Measurements from ENCODE around the gene MPV17. TPM values are rescaled to one million over a fixed set of nuclear protein-coding genes. Genes with fewer than 3 reads are reported as not detected.

MPV17 gene
- total and polyA plus RNA-seq, 7 donors, result 11.9 to 29.0 (median 14.5) TPM

Other genes starting within 250 kb of the MPV17 start
- 10 to 100 TPM in 1 of 4 donors, 1 to 10 TPM in 3; 6.1 to 14.3 (median 7.9) TPM for gene EMILIN1, start 244.5 kb downstream of the MPV17 start, total RNA-seq
- gene EMILIN1, start 244.5 kb downstream of the MPV17 start, polyA plus RNA-seq, result 1 to 10 TPM; 4.9 to 7.3 (median 4.9) TPM
- 1 to 10 TPM; 1.5 to 4.5 (median 2.4) TPM for gene KHK, start 236.3 kb downstream of the MPV17 start, total RNA-seq
- 1 to 10 TPM; 1.8 to 5.8 (median 2.9) TPM for gene KHK, start 236.3 kb downstream of the MPV17 start, polyA plus RNA-seq
- 10 to 100 TPM in 1 of 4 donors, 1 to 10 TPM in 3; 4.1 to 15.8 (median 6.1) TPM for gene CGREF1, start 204.0 kb downstream of the MPV17 start, total RNA-seq
- 1 to 10 TPM; 2.8 to 7.9 (median 6.6) TPM for gene CGREF1, start 204.0 kb downstream of the MPV17 start, polyA plus RNA-seq
- gene ABHD1, start 199.3 kb downstream of the MPV17 start, total RNA-seq, result 1 to 10 TPM; 1.4 to 4.5 (median 3.7) TPM
- gene ABHD1, start 199.3 kb downstream of the MPV17 start, polyA plus RNA-seq, result 1 to 10 TPM; 1.9 to 4.1 (median 3.9) TPM
- gene PREB, start 188.5 kb downstream of the MPV17 start, total RNA-seq, result 100 to 1,000 TPM in 2 of 4 donors, 10 to 100 TPM in 2; 57.4 to 206 (median 111) TPM
- gene PREB, start 188.5 kb downstream of the MPV17 start, polyA plus RNA-seq, result 100 to 1,000 TPM in 2 of 3 donors, 10 to 100 TPM in 1; 96.1 to 138 (median 125) TPM
- not detected for gene PRR30, start 183.7 kb downstream of the MPV17 start, total RNA-seq
- not detected for gene PRR30, start 183.7 kb downstream of the MPV17 start, polyA plus RNA-seq
- gene TCF23, start 174.1 kb downstream of the MPV17 start, total RNA-seq, result under 1 TPM in 2 of 4 donors, not detected in 2; 0.20 to 0.63 TPM
- under 1 TPM in 2 of 3 donors, not detected in 1; 0.05 to 0.06 TPM for gene TCF23, start 174.1 kb downstream of the MPV17 start, polyA plus RNA-seq
- gene ATRAID, start 111.1 kb downstream of the MPV17 start, total RNA-seq, result 100 to 1,000 TPM in 2 of 4 donors, 10 to 100 TPM in 2; 87.1 to 113 (median 98.2) TPM
- 100 to 1,000 TPM in 2 of 3 donors, 10 to 100 TPM in 1; 89.3 to 188 (median 136) TPM for gene ATRAID, start 111.1 kb downstream of the MPV17 start, polyA plus RNA-seq
- 10 to 100 TPM; 16.8 to 64.2 (median 21.1) TPM for gene SLC5A6, start 110.8 kb downstream of the MPV17 start, total RNA-seq
- 10 to 100 TPM; 21.1 to 47.0 (median 24.9) TPM for gene SLC5A6, start 110.8 kb downstream of the MPV17 start, polyA plus RNA-seq
- gene CAD, start 105.7 kb downstream of the MPV17 start, total RNA-seq, result 1 to 10 TPM; 7.8 to 8.6 (median 8.2) TPM
- gene CAD, start 105.7 kb downstream of the MPV17 start, polyA plus RNA-seq, result 10 to 100 TPM in 1 of 3 donors, 1 to 10 TPM in 2; 5.9 to 13.6 (median 7.3) TPM
- under 1 TPM in 3 of 4 donors, not detected in 1; 0.10 to 0.92 (median 0.34) TPM for gene SLC30A3, start 60.0 kb downstream of the MPV17 start, total RNA-seq
- gene SLC30A3, start 60.0 kb downstream of the MPV17 start, polyA plus RNA-seq, result under 1 TPM; 0.03 to 0.16 (median 0.09) TPM
- not detected for gene DNAJC5G, start 47.7 kb downstream of the MPV17 start, total RNA-seq
- gene DNAJC5G, start 47.7 kb downstream of the MPV17 start, polyA plus RNA-seq, result not detected
- gene TRIM54, start 40.7 kb downstream of the MPV17 start, total RNA-seq, result 100 to 1,000 TPM; 387 to 784 (median 462) TPM
- gene TRIM54, start 40.7 kb downstream of the MPV17 start, polyA plus RNA-seq, result 100 to 1,000 TPM; 136 to 315 (median 282) TPM
- under 1 TPM in 1 of 4 donors, not detected in 3; 0.46 TPM for gene UCN, start 14.7 kb downstream of the MPV17 start, total RNA-seq
- gene UCN, start 14.7 kb downstream of the MPV17 start, polyA plus RNA-seq, result 1 to 10 TPM in 1 of 3 donors, under 1 TPM in 2; 0.26 to 3.6 (median 0.44) TPM
- gene GTF3C2, start 33.7 kb upstream of the MPV17 start, total RNA-seq, result 10 to 100 TPM; 17.5 to 44.9 (median 31.1) TPM
- 10 to 100 TPM; 21.6 to 49.4 (median 24.2) TPM for gene GTF3C2, start 33.7 kb upstream of the MPV17 start, polyA plus RNA-seq
- 10 to 100 TPM; 36.6 to 61.0 (median 56.3) TPM for gene EIF2B4, start 47.2 kb upstream of the MPV17 start, total RNA-seq
- 10 to 100 TPM; 56.1 to 72.9 (median 71.1) TPM for gene EIF2B4, start 47.2 kb upstream of the MPV17 start, polyA plus RNA-seq
- 10 to 100 TPM; 53.9 to 73.9 (median 57.3) TPM for gene SNX17, start 47.5 kb upstream of the MPV17 start, total RNA-seq
- 10 to 100 TPM; 50.1 to 96.4 (median 94.0) TPM for gene SNX17, start 47.5 kb upstream of the MPV17 start, polyA plus RNA-seq
- 10 to 100 TPM in 2 of 4 donors, 1 to 10 TPM in 2; 5.8 to 14.6 (median 8.7) TPM for gene ZNF513, start 57.6 kb upstream of the MPV17 start, total RNA-seq
- gene ZNF513, start 57.6 kb upstream of the MPV17 start, polyA plus RNA-seq, result 10 to 100 TPM; 10.2 to 11.5 (median 10.7) TPM
- 10 to 100 TPM; 44.0 to 83.6 (median 68.4) TPM for gene PPM1G, start 86.5 kb upstream of the MPV17 start, total RNA-seq
- gene PPM1G, start 86.5 kb upstream of the MPV17 start, polyA plus RNA-seq, result 100 to 1,000 TPM in 2 of 3 donors, 10 to 100 TPM in 1; 83.4 to 167 (median 127) TPM
- gene NRBP1, start 105.5 kb upstream of the MPV17 start, total RNA-seq, result 100 to 1,000 TPM in 2 of 4 donors, 10 to 100 TPM in 2; 83.8 to 138 (median 103) TPM
- 100 to 1,000 TPM; 120 to 238 (median 151) TPM for gene NRBP1, start 105.5 kb upstream of the MPV17 start, polyA plus RNA-seq
- gene KRTCAP3, start 119.3 kb upstream of the MPV17 start, total RNA-seq, result 1 to 10 TPM in 3 of 4 donors, not detected in 1; 1.5 to 2.2 (median 1.7) TPM
- 1 to 10 TPM in 1 of 3 donors, under 1 TPM in 2; 0.26 to 1.7 (median 0.39) TPM for gene KRTCAP3, start 119.3 kb upstream of the MPV17 start, polyA plus RNA-seq
- gene IFT172, start 166.6 kb upstream of the MPV17 start, total RNA-seq, result 10 to 100 TPM in 1 of 4 donors, 1 to 10 TPM in 3; 4.4 to 10.1 (median 5.9) TPM
- gene IFT172, start 166.6 kb upstream of the MPV17 start, polyA plus RNA-seq, result 1 to 10 TPM; 6.0 to 9.5 (median 7.5) TPM
- 10 to 100 TPM in 1 of 4 donors, 1 to 10 TPM in 3; 1.9 to 38.1 (median 3.0) TPM for gene FNDC4, start 172.1 kb upstream of the MPV17 start, total RNA-seq
- gene FNDC4, start 172.1 kb upstream of the MPV17 start, polyA plus RNA-seq, result 10 to 100 TPM in 2 of 3 donors, 1 to 10 TPM in 1; 1.7 to 23.2 (median 10.9) TPM
- 1 to 10 TPM in 1 of 4 donors, not detected in 3; 2.0 TPM for gene GCKR, start 173.7 kb upstream of the MPV17 start, total RNA-seq
- 1 to 10 TPM in 1 of 3 donors, under 1 TPM in 2; 0.05 to 1.6 (median 0.51) TPM for gene GCKR, start 173.7 kb upstream of the MPV17 start, polyA plus RNA-seq